NAMALWA (cell line): ENCODE results near the gene FAM180A.

Experiments used
- DNase-seq: peaks from one replicate; pipeline ENCODE4 v3.0.0-alpha.2; 2015; ENCODE audit warnings: low spot score

The FAM180A gene

DNA sequence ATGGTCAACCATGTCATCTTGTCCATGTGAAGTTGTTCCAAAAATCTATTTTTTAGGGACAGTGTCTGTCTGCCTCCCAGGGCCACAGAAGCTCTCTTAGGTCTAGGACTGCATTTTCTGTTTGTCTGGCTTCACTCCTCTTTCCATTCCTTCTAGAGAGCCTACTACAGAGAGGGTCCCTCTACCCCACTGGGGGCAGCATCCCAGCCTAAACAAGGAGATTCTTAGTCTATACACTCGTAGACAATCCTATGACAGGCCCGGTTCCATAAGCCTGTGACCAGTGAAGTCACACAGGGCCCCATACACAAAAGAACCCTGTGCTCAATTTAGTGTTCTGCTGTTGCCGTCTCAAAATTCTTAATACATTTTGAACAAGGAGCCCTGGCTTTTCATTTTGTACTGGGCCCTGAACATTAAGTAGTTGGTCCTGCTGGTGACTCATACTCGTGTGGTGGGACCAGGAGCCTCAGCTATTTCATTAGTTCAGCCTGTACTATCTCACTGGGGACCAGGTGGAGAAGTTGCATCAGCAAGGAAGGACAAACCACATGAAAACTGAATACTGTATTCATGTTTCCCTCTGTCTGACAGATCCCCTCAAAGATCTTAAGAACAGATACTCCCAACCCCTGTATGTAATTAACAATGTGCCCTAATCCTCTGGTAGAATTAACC, 23.5 kb upstream of the FAM180A start:
- no peak for DNase-seq

DNA sequence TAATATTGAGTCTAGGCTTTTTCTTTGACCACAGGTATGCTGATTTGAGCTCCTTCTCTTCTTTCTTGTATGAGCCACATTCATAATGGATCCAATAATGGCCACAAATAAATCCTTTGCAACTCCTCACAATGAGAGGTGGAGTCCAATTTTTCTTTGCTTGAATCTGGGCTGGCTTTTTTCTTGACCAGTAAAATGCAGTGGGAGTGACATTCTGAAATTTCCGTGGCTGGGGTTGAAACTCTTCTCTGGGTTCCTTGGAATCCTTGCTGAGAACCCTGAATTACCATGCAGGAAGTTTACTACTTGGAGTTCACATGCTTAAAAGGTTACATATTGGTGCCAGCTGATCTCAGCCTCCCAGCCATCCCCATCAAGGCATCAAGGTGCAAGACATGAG, 22.4 kb upstream of the FAM180A start:
- no peak for DNase-seq

GRCh38 chr7:135770139-135770710, 21.6 kb upstream of the FAM180A start:
- no peak for DNase-seq

- no peak for DNase-seq
Measured at GRCh38 chr7:135769005-135769802, 20.6 kb upstream of the FAM180A start.

DNA sequence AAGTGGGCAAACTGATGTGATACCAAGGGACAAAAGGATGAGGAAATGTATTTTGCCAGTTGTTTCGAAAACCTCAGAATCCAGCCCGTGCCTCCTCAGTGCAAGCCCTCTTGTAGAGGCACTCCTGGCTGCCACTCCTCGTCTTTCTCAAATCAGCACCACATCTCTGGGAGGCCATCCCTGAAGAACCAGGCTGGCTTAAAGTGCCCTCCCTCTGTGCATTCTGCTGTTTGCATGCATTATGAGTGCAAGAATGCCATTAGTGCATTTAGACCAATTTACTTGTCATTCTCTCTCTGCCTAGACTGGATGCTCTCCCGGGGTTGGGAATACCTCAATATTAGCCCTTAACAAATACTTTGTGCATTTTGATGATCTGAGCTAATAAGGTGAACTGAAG, 19.9 kb upstream of the FAM180A start:
- DNase-seq: no peak

DNA sequence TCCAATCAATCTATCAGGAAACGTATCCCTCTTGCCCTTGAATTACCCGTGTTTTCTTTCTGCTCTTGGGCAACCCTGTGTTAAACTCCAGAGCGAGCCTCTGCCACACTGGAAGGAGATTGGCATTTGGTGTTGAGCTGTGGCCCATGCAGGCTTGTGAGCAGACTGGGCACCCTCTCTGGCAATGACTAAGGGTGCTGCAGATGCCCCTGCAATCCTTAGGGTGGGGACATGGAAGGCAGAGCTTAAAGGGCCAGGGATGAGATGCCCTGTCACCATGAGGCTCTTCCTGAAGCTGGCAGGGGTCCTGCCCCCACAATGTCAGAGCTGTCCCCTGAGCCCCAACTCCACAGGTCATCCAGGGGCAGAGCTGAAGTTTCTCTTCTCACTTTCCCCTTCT, 19.5 kb upstream of the FAM180A start:
- DNase-seq: no peak

DNA sequence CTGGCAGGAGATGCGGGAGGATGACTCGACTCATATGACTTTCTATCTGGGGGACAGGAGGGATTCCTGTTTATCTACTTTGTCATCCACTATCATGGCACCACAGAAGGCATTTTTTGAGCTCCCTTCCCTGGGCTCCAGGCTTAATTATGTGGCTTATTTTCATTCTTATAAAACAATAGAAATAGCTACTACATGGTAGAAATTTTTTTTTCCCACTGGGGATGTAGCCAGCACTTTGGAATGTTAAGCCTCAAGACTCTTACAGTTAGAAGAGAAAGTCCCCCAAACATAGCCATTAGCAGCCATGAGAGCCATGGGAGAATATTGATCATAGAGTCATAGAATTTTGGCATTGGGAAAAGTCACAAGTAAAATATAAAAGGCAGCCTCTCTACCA, 14.6 kb upstream of the FAM180A start:
- DNase-seq: no peak

DNA sequence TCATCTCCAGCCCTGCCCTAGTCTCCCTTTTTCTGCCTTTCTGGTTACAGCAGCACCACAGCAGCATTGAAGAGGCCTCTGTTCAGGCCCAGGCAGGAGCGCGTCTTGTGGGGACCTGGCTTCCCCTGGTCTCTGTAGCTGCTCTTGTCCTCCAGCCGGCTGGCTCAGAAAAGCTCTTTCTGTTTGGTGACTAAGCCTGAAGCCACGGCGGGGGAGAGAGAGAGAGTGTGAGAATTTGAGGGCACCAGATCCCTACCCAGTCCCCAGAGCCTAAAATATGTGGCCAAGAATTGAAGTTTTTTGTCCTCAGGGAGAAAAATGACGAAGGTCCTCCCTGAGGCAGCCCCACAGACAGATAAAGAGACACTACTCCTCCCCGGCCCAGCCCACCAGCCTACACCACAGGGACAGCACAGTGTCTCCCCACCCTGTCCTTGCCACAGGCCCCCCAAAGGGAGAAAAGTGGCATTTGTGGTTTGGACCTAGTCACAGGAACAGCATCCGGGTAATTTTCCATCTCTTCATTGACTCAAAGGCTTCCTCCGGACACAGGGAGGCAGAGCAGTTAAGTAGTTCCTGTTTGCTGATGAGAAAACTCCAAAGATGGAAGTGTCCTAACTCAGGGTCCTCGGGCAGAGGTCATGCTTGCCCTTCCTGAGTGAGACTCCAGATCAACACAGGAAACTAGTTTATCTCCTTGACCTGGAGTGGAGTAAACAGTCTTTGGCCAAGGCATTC, 13.3 kb upstream of the FAM180A start:
- DNase-seq: no peak

GRCh38 chr7:135759532-135759931, 10.9 kb upstream of the FAM180A start:
- no peak for DNase-seq

GRCh38 chr7:135758531-135758932, 9.9 kb upstream of the FAM180A start:
- no peak for DNase-seq

DNA sequence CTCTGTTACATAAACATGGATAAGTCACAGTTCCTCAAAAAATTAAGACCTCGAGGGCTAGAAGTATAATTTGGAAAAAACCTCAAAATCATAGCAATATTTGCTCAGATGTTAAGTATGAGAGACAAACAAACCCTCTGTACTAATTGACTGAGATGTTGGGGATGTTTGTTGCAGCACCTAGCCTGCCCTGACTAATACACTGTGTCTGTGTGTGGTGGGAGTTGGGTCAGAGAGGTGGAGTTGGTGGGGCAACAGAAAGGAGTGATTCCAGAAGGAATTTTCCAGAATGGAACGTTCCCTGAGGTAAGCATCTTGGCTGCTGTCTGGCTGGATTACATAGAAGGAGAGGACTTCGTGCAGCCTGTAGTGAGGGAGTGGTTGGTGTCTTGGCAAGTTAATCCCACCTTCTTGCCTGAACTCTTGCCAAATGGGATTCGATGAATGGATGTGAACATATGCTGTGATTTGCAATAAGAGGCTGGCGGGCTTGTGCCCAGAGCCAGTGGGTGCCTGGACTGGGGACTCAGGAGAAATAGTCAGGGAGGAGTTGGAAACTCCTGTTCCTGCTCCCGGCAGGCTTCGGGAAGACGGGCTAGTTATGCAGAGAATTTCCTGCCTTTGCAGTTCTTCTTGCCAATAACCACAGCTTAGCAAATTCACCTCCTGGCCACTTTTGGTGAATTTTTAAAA, 9.3 kb upstream of the FAM180A start:
- DNase-seq: no peak

GRCh38 chr7:135756191-135756590, 7.6 kb upstream of the FAM180A start:
- DNase-seq: no peak

DNA sequence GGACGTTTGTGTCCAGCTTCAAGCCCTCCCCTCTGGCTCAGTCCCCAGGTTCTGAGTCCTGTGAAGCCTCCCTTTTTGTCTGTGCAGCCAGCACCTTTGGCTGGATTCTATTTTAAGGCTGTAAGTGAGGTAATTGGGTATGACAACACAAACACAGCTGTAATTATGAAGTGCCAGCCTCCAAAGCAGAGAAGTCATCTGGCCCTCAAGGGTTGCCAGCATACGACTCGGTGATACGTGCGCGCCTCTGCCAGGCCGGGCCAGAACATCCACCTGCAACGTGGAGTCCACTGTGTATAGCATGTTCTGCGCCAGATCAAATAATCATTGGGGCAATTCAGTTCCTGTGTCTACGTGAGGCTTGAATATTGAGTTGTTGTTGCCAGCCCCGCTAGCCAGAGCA, 6.7 kb upstream of the FAM180A start:
- DNase-seq: no peak

DNA sequence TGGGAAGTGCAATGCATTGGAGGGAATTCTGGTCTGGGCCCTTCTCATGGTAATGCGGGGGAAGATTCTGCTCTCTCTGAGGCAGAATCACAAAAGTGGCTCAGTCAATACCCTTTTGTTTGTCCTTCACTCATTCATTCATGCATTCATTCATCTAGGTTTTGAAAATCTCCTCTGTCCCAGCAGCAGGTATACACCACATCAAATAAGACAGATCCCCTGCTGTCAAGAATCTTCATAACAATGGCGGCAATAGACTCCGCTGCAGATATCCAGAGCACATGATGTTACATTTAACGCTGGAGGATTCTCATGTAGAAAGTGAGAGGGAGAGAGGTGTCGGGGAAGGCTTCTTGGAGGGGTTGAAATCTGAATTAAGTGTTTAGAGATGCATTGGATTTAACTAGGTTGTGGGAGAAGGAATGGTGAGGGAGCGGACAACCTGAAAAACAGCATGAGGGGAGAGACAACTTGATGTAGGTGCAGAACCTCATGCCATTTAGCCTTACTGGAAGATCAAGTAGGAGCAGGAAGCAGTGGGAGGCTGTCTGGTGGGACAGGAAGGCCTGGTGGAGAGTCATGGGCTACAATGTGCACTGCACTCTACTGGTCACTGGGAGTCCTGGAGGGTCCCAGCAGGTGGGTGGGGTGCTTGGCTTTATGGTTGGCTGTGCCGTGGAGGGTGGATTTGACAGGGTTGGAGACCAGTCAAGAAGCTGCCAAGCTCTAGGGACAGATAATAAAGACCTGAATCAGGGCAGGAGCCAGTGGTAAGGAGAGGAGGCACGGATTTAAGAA, 5.2 kb upstream of the FAM180A start:
- no peak for DNase-seq

DNA sequence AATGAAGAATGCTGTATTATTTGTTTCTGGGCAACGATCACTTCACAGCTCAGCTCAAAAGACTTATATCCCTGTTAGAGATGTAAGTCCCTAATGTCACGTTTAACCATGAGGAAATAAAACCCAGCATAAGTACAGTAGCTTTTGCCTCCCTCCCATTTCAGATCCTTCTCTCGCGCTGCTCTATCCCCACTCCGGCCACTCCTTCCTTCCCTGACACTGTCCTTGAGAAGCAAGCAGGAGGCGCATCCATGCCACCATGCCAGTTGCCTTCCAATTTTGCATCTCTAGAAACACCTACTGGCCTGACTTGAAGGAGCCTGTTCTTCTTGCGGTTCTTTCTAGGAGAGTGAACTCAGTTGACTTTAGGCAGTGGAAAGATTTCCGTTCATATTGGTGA, 1.2 kb downstream of the FAM180A start:
- DNase-seq: no peak

DNA sequence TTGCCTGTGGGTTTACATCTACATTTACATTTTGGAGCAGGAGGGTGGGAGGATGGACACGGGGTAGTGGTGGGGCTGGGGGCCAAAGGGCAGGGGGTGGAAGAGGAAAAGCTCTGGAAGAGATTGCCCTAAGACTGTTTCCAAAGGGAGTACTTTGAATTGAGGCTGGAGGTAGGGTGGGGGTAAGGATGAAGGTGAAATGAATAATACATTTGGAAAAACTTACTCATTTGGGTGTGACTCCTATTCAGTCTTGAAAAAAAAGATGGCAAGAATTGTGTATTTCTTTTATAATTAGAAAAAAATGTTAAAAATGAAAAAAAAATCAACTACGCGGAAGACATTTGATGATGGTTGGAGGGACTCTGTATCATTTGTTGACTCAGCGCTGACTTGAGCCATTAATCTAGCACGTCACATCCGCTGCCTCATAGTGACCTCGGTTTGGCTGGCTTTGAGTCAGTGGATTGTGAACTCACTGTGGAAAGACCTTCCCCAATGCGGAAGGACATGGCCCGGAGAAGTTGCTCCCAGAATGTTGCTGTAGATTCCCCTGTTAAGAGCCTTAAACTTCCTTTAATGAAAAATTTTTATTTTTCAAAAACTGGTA, 2.8 kb downstream of the FAM180A start:
- DNase-seq: no peak

DNA sequence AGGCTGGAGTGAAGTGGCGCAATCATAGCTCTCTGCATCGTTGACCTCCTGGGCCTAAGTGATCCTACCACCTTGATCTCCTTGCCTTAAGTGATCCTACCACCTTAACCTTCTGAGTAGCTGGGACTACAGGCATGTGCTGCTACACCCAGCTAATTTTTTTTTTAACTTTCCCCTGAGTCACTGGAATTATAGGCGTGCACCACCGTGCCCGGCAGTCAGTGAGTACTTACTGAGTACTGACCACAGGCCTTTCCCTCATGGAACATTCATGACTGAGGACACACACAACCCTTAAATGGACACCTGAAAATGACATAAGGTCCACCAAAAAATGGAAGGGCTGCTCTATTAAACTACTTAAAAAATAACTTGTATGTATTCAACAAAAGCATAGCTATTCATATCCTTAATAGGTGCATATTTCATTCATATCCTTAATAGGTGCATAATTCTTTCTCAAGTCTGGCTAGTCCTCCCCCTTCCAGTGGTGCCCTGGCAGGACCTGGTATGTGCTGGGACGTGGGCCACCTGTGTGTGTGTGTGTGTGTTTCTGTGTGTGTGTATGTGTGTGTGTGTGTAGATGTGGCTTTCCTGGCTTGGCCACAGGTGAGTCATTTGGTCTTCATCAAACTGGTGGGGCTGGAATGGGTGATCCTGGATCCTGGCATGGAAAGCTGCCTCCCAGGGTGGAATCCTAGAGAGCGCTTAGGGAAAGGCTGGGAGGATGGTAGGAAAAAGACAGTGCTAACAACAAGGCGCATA, 3.5 kb downstream of the FAM180A start:
- no peak for DNase-seq

GRCh38 chr7:135743907-135744731, 4.5 kb downstream of the FAM180A start:
- DNase-seq: no peak

DNA sequence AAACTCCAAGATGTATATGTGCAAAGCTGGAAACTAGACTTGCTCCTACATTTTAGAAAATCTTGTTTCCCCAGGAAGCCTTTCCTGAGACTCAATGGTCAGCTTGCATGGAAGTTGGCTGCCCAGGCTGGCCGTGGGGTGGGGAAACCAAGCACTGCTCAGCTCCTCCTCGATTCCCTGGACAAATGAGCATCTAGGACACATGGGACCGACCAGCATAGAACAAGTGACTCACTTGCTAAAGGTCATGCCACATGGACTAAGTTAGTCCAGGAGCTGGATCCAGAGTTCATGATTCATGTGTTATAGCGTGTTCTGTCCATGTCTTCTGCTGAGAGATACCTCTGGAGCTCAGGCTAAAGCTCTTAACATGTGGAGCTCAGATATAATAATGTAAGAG, 6.2 kb downstream of the FAM180A start:
- DNase-seq: no peak
